ENCODE results near the gene PLCD3.

GRCh38 chr17:45149037-45149668, 16.8 kb upstream of the PLCD3 start:
- TF ChIP-seq CTCF (IDR thresholded peaks at IDR 0.05) (peak; percentile 73 to 93 (median 92)), POLR2A (IDR thresholded peaks at IDR 0.05) (peak; percentile 44)

All from right lobe of liver (tissue), 4 donors.